ENCODE measurements around the gene IL3. TPM values are rescaled to one million over a fixed set of nuclear protein-coding genes. Genes with fewer than 3 reads are reported as not detected.

The IL3 gene
- total and polyA plus RNA-seq, 8 donors, result not detected

GRCh38 chr5:132085686-132086085 is 25.2 kb downstream of the IL3 start:
- H3K4me3 ChIP-seq, result no peak overlapping the region
- H3K4me1 ChIP-seq, result peaks cover 0 to 10% (median 0%) of the 10 kb centered on the region in 4 donors
- H3K36me3 ChIP-seq, result no peaks in the 10 kb centered on the region
- H3K27ac ChIP-seq, result no peak overlapping the region
- TF ChIP-seq, protein P1, sequence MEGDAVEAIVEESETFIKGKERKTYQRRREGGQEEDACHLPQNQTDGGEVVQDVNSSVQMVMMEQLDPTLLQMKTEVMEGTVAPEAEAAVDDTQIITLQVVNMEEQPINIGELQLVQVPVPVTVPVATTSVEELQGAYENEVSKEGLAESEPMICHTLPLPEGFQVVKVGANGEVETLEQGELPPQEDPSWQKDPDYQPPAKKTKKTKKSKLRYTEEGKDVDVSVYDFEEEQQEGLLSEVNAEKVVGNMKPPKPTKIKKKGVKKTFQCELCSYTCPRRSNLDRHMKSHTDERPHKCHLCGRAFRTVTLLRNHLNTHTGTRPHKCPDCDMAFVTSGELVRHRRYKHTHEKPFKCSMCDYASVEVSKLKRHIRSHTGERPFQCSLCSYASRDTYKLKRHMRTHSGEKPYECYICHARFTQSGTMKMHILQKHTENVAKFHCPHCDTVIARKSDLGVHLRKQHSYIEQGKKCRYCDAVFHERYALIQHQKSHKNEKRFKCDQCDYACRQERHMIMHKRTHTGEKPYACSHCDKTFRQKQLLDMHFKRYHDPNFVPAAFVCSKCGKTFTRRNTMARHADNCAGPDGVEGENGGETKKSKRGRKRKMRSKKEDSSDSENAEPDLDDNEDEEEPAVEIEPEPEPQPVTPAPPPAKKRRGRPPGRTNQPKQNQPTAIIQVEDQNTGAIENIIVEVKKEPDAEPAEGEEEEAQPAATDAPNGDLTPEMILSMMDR (IDR thresholded peaks at IDR 0.05), result no peak
- TF ChIP-seq EP300 (IDR thresholded peaks at IDR 0.05), result no peak
- TF ChIP-seq POLR2AphosphoS5 (IDR thresholded peaks at IDR 0.05), result no peak
- no peak for TF ChIP-seq POLR2A (IDR thresholded peaks at IDR 0.05)
- DNase-seq, result no peak
- 79 to 89% (median 86%) methylated on average over 4 of the region's 4 CpGs for WGBS, 5 donors
- no peaks in the 10 kb centered on the region for H3K9me3 ChIP-seq
- intact Hi-C loops (cut with DNase I; ENCODE audit: low total_unique reads), result no loop called here
- no peaks in the 10 kb centered on the region for H3K27me3 ChIP-seq

DNA sequence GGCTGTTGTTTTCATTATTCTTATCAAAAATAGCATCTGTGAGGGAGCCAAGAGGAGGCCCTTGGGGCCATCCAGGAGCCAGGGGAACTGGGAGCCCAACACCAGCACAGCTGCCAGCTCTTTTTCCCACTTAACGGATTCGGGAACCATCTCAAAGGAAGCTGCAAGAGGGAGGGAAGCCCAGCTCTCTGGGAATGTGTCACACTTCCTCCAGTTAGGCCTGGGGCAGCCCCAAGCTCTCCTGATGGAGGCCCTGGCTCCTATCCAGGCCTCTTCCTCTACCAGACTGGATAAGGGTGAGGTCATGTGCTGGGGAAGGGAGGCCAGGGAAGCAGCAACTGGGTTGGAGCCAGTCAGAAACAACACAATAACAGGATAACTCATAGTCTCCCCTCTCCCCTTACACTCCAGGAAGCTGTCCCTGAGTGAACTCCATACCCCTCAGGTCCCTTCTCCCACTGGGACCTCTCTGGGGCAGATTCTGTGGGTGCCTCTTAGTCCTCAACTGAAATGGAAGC is 25.9 kb downstream of the IL3 start:
- H3K27ac ChIP-seq, result no peak overlapping the region
- intact Hi-C loops (cut with DNase I; ENCODE audit: low total_unique reads), result no loop called here
- peak; percentile 50 to 74 for DNase-seq
- H3K9me3 ChIP-seq, result no peaks in the 10 kb centered on the region
- WGBS, 5 donors, result 46 to 66% (median 51%) methylated on average over 2 of the region's 2 CpGs
- no peak overlapping the region for H3K4me3 ChIP-seq
- H3K4me1 ChIP-seq, result peaks cover 0 to 10% (median 0%) of the 10 kb centered on the region in 4 donors
- no peaks in the 10 kb centered on the region for H3K36me3 ChIP-seq
- no peaks in the 10 kb centered on the region for H3K27me3 ChIP-seq
- TF ChIP-seq POLR2A (IDR thresholded peaks at IDR 0.05) (no peak), EP300 (IDR thresholded peaks at IDR 0.05) (no peak), POLR2AphosphoS5 (IDR thresholded peaks at IDR 0.05) (no peak)
- TF ChIP-seq, protein P1 (IDR thresholded peaks at IDR 0.05), result no peak

DNA sequence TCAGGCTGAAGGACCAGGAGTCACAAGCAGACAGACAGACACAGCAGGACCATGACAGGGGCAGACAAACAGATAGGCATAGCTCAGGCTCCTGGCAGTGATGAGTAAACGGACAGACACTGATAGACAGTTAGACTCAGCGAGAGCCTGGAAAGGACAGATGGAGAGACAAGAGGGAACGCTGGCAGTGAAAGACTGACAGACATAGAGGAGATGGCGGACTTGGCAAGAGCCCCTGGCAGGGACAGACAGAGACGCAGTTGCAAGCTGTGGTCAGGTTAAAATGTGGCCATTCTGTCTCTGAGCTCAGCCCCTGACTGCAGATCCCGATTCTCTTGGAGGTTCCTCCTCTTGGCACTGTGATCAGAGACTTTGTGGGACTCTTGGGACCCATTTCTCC is 26.7 kb downstream of the IL3 start:
- 88 to 93% (median 93%) methylated on average over 6 of the region's 6 CpGs for whole genome bisulfite sequencing, 5 donors
- no peak overlapping the region for H3K27ac ChIP-seq

DNA sequence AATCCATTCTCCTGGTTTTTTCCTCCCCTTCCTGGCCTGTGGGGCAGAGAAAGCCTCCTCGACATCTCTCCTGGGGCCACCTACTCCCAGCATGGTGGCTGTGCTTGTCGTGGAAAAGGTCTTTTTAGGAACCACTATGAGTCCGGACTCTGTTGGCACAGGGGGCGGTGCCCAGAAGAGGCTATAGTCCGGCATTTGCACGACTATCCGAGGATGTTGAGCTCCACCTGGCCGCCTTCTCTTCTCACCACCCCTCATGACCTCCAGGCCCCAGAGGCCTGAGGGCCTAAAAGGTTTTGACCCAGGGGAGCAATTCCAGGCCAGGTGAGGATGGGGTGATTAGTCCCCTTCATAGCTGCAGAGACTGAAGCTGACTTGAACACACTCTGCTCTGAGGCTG is 27.2 kb downstream of the IL3 start:
- DNase-seq, result no peak
- Histone ChIP-seq H3K27ac (no peak overlapping the region), H3K4me1 (peaks cover 0 to 10% (median 0%) of the 10 kb centered on the region in 4 donors), H3K4me3 (no peak overlapping the region), H3K9me3 (no peaks in the 10 kb centered on the region), H3K36me3 (no peaks in the 10 kb centered on the region), H3K27me3 (no peaks in the 10 kb centered on the region)
- WGBS, 5 donors, result 79 to 95% (median 82%) methylated on average over 8 of the region's 8 CpGs
- intact Hi-C loops (cut with DNase I; ENCODE audit: low total_unique reads), result no loop called here
- no peak for TF ChIP-seq POLR2A (IDR thresholded peaks at IDR 0.05)
- TF ChIP-seq EP300 (IDR thresholded peaks at IDR 0.05), result no peak
- TF ChIP-seq, protein P1 (IDR thresholded peaks at IDR 0.05), result no peak
- no peak for TF ChIP-seq POLR2AphosphoS5 (IDR thresholded peaks at IDR 0.05)

More for the DNA sequence above, 26.7 kb downstream of the IL3 start:
- no peaks in the 10 kb centered on the region for H3K9me3 ChIP-seq
- H3K36me3 ChIP-seq, result no peaks in the 10 kb centered on the region
- TF ChIP-seq EP300 (IDR thresholded peaks at IDR 0.05), result no peak
- TF ChIP-seq, protein P1 (IDR thresholded peaks at IDR 0.05), result no peak
- TF ChIP-seq POLR2A (IDR thresholded peaks at IDR 0.05), result no peak
- TF ChIP-seq POLR2AphosphoS5 (IDR thresholded peaks at IDR 0.05), result no peak
- peaks cover 0 to 10% (median 0%) of the 10 kb centered on the region in 4 donors for H3K4me1 ChIP-seq
- H3K4me3 ChIP-seq, result no peak overlapping the region
- no peak for DNase-seq
- no peaks in the 10 kb centered on the region for H3K27me3 ChIP-seq
- intact Hi-C loops (cut with DNase I; ENCODE audit: low total_unique reads), result no loop called here
